Smooth muscle cell of the coronary artery (primary cell): ENCODE measurements around the gene HTRA3. TPM values are rescaled to one million over a fixed set of nuclear protein-coding genes. Genes with fewer than 3 reads are reported as not detected.

Experiments
- total RNA-seq: library from RNA; depleted of rRNA; stranded (reverse); fragments of >200 nt; gene quantifications from 2 replicates; pipeline ENCODE4 v1.2.3, GENCODE V29; 2014; ENCODE audit warnings: low replicate concordance

Gene HTRA3
- 0.45 and 6.8 TPM in 2 replicates for total RNA-seq

GRCh38 chr4:8269535-8270417 lies at the start of gene HTRA3:
Gene HTRA3, plus strand, starts transcription at chr4:8269754. Its CDS starts 215 bp downstream, at chr4:8269969.

Other genes with a start within 250 kb of the HTRA3 start
- gene ABLIM2, start 110.9 kb upstream of the HTRA3 start, total RNA-seq = 0.12 and 0.30 TPM in 2 replicates
- gene SH3TC1, start 70.5 kb upstream of the HTRA3 start, total RNA-seq = 1.2 and 6.8 TPM in 2 replicates
- 17.7 and 34.0 TPM in 2 replicates for gene ACOX3, start 171.0 kb downstream of the HTRA3 start, total RNA-seq
- gene TRMT44, start 171.0 kb downstream of the HTRA3 start, total RNA-seq = 8.1 and 9.3 TPM in 2 replicates